ENCODE data around the gene SRPK2.
"Not testable (repeated sequence)": the region's sequence is repeated elsewhere in the genome, so short reads cannot be mapped to it uniquely, and the experiment has no call there.

The SRPK2 gene

DNA sequence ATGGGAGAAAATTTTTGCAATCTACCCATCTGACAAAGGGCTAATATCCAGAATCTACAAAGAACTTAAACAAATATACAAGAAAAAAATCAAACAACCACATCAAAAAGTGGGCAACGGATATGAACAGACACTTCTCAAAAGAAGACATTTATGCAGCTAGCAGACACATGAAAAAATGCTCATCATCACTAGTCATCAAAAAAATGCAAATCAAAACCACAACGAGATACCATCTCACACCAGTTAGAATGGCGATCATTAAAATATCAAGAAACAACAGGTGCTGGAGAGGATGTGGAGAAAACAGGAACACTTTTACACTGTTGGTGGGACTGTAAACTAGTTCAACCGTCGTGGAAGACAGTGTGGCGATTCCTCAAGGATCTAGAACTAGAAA lies 88.1 kb downstream of the SRPK2 start:
- DNase-seq: not testable (repeated sequence)

DNA sequence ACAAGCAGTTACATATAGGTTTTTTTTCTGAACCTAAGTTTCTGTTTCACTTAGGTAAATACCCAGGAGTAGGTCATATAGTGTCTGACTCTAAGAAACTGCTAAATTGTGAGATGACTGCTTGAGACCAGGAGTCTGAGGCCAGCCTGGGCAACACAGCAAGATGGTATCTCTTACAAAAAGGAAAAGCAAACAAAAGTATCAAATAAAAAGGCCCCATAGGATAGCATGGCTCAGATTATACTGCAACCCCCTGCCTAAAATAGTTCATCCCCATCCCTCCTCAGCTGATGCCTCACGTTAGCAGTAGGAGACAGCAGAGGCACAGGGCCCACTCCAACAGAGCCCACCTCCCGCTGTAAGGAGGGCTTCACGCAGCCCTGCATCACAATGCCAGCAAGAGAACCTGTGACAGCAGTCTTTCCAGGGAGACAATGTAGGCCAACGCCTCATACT lies 90.3 kb downstream of the SRPK2 start:
- no peak for DNase-seq

GRCh38 chr7:105297985-105298384 lies 90.7 kb downstream of the SRPK2 start:
- no peak for DNase-seq

GRCh38 chr7:105297309-105297708 lies 91.4 kb downstream of the SRPK2 start:
- no peak for DNase-seq

- no peak for DNase-seq
Observed at GRCh38 chr7:105296491-105296890, 92.2 kb downstream of the SRPK2 start.

- no peak for DNase-seq
Observed at GRCh38 chr7:105295596-105296352, 92.9 kb downstream of the SRPK2 start.

DNA sequence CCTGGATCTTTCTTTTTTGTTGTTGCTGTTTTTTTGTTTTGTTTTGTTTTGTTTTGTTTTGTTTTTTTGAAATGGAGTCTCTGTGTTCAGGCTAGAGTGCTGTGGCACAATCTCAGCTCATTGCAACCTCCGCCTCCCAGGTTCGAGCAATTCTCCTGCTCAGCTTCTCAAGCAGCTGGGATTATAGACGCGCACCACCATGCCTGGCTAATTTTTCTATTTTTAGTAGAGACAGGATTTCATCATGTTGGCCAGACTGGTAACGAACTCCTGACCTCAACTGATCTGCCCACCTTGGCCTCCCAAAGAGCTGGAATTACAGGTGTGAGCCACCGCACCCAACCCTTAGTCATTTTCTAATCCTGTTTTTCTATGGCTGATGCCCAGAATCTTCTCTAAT lies 94.2 kb downstream of the SRPK2 start:
- not testable (repeated sequence) for DNase-seq

DNA sequence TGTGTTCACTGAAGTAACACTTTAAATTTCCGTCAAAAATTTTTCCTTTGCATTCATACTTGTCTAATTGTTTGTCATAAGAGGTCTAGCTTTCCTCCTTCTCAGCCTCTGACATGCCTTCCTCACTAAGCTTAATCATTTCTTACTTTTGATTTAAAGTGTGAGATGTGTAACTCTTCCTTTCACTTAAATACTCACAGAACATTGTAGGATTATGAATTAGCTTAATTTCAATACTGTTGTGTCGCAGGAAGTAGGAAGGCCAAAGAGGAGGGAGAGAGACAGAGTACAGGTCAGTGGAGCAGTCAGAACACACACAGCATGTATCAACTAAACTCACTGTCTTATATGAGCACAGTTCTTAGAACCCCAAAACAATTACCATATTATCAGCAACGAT lies 99.0 kb downstream of the SRPK2 start:
- DNase-seq: no peak

GRCh38 chr7:105286441-105286840 lies 102.3 kb downstream of the SRPK2 start:
- DNase-seq: no peak

GRCh38 chr7:105285118-105285874 lies 103.4 kb downstream of the SRPK2 start:
- DNase-seq: no peak

GRCh38 chr7:105284014-105284413 lies 104.7 kb downstream of the SRPK2 start:
- DNase-seq: no peak

DNA sequence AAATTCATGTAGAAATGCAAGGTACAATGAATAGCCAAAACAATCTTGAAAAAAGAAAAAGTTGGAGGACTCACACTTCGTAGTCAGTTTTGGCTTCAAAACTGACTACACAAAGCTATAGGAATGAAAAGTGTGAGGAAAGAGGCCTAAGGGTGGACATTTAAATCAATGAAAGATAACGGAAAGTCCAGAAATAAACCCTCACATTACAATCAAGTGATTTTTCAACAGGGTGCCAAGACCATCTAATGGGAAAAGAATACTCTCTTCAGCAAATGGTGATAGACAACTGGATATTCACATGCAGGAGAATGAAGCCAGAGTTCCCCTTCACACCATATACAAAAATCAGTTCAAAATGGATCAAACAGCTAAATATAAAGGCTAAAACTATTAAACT lies 106.8 kb downstream of the SRPK2 start:
- no peak for DNase-seq

- DNase-seq: no peak
Observed at GRCh38 chr7:105279688-105280007, 109.1 kb downstream of the SRPK2 start.

GRCh38 chr7:105278973-105279687 lies 109.6 kb downstream of the SRPK2 start:
- no peak for DNase-seq

DNA sequence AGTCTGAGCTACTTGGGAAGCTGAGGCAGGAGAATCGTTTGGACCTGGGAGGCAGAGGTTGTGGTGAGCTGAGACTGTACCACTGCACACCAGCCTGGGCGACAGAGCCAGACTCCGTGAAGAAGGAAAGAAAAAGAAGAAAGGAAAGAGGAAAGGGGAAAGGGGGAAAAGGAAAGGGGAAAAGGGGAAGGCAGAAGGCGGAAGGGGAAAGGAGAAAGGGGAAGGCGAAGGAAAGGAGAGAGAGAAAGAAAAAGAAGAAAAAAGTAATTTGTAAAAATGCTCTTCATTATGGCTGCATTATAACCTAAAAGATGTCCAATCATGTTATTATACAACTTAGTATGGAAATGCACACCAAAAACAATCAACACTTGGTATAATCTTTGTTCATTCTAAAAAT lies 110.2 kb downstream of the SRPK2 start:
- DNase-seq: no peak

DNA sequence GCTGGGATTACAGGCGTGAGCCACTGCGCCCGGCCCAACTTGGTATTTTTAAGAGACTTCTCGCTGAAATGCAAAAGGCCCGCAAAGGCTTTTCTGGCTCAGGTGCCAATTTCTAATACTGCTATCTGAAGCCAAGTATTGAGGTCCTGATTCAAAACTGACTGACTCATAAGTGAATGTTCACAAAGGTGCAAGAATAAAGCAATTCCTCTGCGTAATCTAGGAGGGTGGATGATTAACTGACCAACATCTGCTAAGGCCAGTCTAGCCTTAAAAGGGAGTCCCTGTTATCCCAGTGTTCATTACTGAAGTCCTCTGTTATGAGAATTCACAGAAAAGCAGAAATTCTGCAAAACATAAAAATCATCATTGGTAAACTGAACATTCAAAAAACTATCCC lies 111.4 kb downstream of the SRPK2 start:
- peak; percentile 25 for DNase-seq

DNA sequence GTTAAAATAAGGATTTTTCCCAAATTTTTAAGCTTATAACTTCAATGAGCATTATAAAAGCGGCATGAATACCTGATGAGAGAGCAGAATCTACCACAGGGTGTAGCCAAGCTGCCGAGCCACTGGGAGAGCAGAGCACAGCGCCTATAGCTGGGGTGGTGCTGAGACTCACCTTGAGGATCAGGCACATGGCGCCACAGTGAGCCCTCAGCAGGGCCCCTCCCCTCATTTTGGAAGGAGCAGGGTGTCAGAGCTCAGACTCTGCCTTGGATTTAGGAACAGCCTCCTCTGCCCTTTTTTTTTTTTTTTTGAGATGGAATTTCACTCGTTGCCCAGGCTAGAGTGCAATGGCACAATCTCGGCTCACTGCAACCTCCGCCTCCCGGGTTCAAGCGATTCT lies 118.6 kb downstream of the SRPK2 start:
- DNase-seq: no peak

DNA sequence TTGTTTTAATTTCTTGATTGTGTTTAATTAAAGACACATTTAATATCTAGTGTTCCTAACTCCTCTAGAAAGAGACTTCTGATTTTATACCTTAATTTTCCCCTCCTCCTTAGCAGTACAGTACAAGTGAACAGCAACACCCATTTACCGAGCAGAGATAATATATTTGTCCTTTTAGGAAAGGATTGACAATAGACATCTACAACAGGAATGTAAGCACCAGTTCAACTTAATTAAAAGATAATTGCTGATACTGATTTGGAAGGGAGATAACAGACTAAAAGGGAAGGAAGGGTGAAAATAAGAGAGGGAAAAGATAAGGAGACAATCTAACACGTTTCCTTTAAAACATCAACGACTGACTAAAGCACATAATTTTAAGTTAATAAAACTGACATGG lies 119.3 kb downstream of the SRPK2 start:
- no peak for DNase-seq

DNA sequence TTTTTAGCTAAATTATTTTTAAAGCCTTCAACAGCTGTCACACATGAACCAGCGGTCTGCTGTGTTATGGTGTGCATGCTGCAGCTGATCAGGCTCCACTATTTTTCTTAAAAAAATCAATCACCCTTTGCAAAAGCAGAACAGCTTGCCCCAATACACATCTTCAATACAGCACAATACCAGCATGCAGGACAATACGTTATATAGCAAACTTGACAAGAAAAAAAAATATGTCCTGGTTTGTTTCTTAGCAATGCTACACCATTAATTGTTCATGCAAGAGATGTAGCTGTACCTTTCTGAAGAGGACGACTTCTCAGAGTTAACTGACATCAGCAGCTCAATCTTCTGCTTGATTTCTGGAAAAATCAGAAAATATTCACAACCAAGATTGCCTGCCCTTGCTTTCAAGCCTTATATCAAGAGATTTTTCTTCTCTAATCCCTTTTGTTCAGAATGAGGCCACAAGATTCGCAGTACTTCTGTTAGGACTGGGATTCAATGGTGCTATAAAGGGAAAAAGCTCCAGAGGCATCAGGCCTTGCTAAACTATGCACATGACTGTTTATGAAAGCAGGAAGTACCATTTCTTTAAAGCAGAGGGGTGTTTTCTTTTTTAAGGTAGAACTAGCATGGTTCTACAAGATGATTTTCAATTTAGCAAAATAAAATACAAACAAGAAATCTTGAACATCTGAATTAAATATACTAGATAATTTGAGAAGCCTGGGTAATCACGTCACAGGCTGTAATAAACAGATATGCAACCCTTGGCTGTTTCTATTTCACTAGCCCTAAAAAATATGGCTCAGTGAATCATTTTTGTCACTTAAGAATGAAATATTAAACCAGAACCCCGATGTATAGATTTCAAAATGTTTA lies 120.0 kb downstream of the SRPK2 start:
- peak; percentile 61 for DNase-seq

DNA sequence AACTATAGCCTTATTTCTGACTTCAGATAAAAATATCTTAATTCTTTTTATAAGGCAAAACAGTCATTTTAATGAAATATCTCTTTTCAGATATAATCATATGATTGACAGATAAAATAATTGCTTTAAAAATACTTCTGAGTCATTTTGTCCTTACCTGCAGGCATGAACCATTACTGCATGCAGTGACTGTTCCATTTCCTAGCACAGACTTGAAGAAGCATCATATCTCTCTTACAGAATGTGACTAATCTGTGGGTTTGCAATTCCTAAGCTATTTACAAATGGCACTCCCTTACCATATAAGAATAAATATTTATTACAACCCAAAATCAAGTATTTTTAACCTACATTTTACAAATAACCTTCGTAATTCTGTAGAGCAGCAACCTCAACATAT lies 120.7 kb downstream of the SRPK2 start:
- DNase-seq: peak; percentile 60

DNA sequence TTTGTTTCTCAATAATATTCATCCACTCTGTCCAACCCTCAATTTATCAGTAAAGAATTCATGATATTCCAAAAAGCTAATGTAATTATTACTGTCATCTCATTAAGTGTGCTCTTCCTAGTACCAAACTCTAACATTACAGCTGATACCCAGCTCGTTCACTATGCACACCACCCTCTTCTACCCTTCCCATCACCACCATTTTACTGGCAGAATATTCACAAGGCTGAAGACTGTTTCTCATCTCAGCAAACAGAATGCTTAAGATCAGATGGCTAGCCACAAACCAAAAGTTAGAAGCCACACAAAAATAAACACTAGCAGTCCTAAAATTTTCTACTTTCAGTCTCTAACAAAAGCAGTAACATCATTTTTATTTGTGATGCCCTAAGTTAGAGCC lies 121.5 kb downstream of the SRPK2 start:
- no peak for DNase-seq

DNA sequence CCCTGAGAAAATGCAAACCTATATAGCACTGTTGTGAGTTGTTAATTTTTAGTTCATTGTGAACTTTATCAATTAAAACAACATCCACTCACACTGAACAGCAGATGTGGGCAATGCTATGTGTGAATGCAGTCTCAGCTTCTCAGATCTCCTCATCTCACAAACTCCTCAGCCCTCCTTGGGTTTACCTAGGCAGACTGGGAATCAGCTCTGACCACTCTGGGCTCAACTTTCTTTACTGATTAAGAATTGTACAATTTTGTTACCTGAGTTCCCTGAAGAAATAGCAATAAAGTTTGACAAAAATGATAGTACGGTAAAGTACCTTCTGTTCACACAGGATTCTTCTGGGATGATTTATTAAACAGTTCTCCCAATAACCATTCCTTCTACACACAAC lies 124.0 kb downstream of the SRPK2 start:
- no peak for DNase-seq

GRCh38 chr7:105261689-105262088 lies 127.0 kb downstream of the SRPK2 start:
- DNase-seq: no peak
